NCI-H1694 treated with DMSO at 0.1 percent for 48 hours (cell line): ENCODE data around the gene CHST11.
"Not testable (repeated sequence)": the region's sequence is repeated elsewhere in the genome, so short reads cannot be mapped to it uniquely, and the experiment has no call there.

Experiments used
- DNase-seq: peaks from one replicate; lab custom pipeline; 2025; lab: John Stamatoyannopoulos, UW

Gene CHST11

GRCh38 chr12:104741077-104741476, 284.3 kb downstream of the CHST11 start:
- DNase-seq = no peak

GRCh38 chr12:104741497-104742367, 285.0 kb downstream of the CHST11 start:
- no peak for DNase-seq

GRCh38 chr12:104742551-104743201, 285.9 kb downstream of the CHST11 start:
- peak; percentile 47 for DNase-seq

GRCh38 chr12:104743202-104743580, 286.4 kb downstream of the CHST11 start:
- DNase-seq = no peak

- DNase-seq = not testable (repeated sequence)
Observed at GRCh38 chr12:104743753-104744548, 287.2 kb downstream of the CHST11 start.

GRCh38 chr12:104746467-104747088, 289.8 kb downstream of the CHST11 start:
- DNase-seq = no peak

- DNase-seq = no peak
Observed at GRCh38 chr12:104747330-104747729, 290.6 kb downstream of the CHST11 start.

GRCh38 chr12:104747955-104748354, 291.2 kb downstream of the CHST11 start:
- DNase-seq = peak; percentile 34

GRCh38 chr12:104748356-104748755, 291.6 kb downstream of the CHST11 start:
- DNase-seq = no peak

- no peak for DNase-seq
Observed at GRCh38 chr12:104748790-104749189, 292.0 kb downstream of the CHST11 start.

- no peak for DNase-seq
Observed at GRCh38 chr12:104749545-104749944, 292.8 kb downstream of the CHST11 start.

GRCh38 chr12:104750061-104750460, 293.3 kb downstream of the CHST11 start:
- DNase-seq = no peak

GRCh38 chr12:104751120-104751519, 294.4 kb downstream of the CHST11 start:
- DNase-seq = no peak

GRCh38 chr12:104751594-104751993, 294.8 kb downstream of the CHST11 start:
- no peak for DNase-seq

GRCh38 chr12:104752016-104752415, 295.3 kb downstream of the CHST11 start:
- DNase-seq = no peak

- DNase-seq = no peak
Observed at GRCh38 chr12:104752881-104753280, 296.1 kb downstream of the CHST11 start.

GRCh38 chr12:104756901-104757300, 300.2 kb downstream of the CHST11 start:
- DNase-seq = no peak

- DNase-seq = no peak
Observed at GRCh38 chr12:104758771-104759170, 302.0 kb downstream of the CHST11 start.

- DNase-seq = no peak
Observed at GRCh38 chr12:104761091-104761490, 304.3 kb downstream of the CHST11 start.

GRCh38 chr12:104761611-104762010, 304.9 kb downstream of the CHST11 start:
- DNase-seq = no peak

GRCh38 chr12:104763168-104763805, 306.5 kb downstream of the CHST11 start:
- DNase-seq = no peak
